Cardiac muscle cell (in vitro differentiated cells and primary cell): ENCODE data around the gene GTPBP10. TPM values are rescaled to one million over a fixed set of nuclear protein-coding genes. Genes with fewer than 3 reads are reported as not detected.
"Not testable (repeated sequence)": the region's sequence is repeated elsewhere in the genome, so short reads cannot be mapped to it uniquely, and the experiment has no call there.

Experiments
- DNase-seq, 2 donors: peaks; one replicate each; pipeline versions ENCODE4 v3.0.0 to v3.0.0-alpha.2; 2010 to 2017; ENCODE audit warnings: low read depth in 1 of 2, low spot score in 1 of 2
- H3K27ac ChIP-seq: fragments of 200-600 bp; sonication (generic); 2 replicates; pipeline ENCODE4 v1.5.1; 2016
- H3K27me3 ChIP-seq: fragments of 200-600 bp; sonication (generic); 2 replicates; pipeline ENCODE4 v1.6.0; 2016; ENCODE audit warnings: control low read depth
- H3K36me3 ChIP-seq: fragments of 200-600 bp; sonication (generic); 2 replicates; pipeline ENCODE4 v1.5.1; 2016; ENCODE audit warnings: control low read depth
- H3K4me1 ChIP-seq: fragments of 200-600 bp; sonication (generic); 2 replicates; pipeline ENCODE4 v1.8.1; 2017; ENCODE audit warnings: low read depth, mild to moderate bottlenecking, mixed run types
- H3K4me3 ChIP-seq: fragments of 200-600 bp; sonication (generic); 2 replicates; pipeline ENCODE4 v1.5.1; 2016; ENCODE audit warnings: mild to moderate bottlenecking
- H3K9me3 ChIP-seq: fragments of 200-600 bp; sonication (generic); 2 replicates; pipeline ENCODE4 v1.5.1; 2017; ENCODE audit warnings: low read depth, mild to moderate bottlenecking, control low read depth
- polyA plus RNA-seq: library from polyadenylated mRNA; unstranded; fragments of >200 nt; fragmentation: Nextera tagmentation; extraction: Ambion mirVana; gene quantifications from 2 replicates; pipeline ENCODE4 v1.2.1, GENCODE V29; 2016
- total RNA-seq: library from RNA; depleted of rRNA; stranded (reverse); fragments of >200 nt; gene quantifications from 2 replicates; pipeline ENCODE4 v1.2.3, GENCODE V29; 2016
- TF ChIP-seq, protein P1 (sequence below): IDR thresholded peaks from 2 replicates; pipeline ENCODE4 v1.5.1; 2012; ENCODE audit warnings: low read depth, mild to moderate bottlenecking, low read length

GTPBP10 gene
- total and polyA plus RNA-seq, 2 experiments from 2014 or later: 5.4 to 12.7 TPM

DNA sequence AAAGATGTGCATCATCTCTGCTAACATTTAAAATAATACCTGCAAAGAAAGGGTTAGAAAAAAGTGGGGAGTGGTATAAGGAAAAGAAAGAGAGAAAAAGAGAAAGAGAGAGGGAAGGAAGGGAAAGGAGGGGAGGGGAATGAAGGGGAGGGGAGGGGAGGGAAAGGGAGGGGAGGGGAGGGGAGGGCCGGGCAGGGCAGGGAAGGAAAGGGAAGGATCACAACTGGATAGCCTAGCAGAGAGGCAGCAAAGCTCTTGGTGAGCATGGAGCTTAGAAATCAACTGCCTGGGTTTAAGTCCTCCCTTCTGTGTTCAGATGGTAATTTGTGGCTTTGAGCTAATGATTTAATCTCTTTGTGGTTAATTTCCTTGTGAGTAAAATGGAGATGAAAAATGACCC is 20.0 kb upstream of the GTPBP10 start:
- no peak overlapping the region for H3K4me3 ChIP-seq
- no peaks in the 10 kb centered on the region for H3K9me3 ChIP-seq
- H3K4me1 ChIP-seq: no peaks in the 10 kb centered on the region
- H3K27me3 ChIP-seq: peaks cover 37% of the 10 kb centered on the region
- no peak overlapping the region for H3K27ac ChIP-seq
- DNase-seq: no peak
- TF ChIP-seq, protein P1, sequence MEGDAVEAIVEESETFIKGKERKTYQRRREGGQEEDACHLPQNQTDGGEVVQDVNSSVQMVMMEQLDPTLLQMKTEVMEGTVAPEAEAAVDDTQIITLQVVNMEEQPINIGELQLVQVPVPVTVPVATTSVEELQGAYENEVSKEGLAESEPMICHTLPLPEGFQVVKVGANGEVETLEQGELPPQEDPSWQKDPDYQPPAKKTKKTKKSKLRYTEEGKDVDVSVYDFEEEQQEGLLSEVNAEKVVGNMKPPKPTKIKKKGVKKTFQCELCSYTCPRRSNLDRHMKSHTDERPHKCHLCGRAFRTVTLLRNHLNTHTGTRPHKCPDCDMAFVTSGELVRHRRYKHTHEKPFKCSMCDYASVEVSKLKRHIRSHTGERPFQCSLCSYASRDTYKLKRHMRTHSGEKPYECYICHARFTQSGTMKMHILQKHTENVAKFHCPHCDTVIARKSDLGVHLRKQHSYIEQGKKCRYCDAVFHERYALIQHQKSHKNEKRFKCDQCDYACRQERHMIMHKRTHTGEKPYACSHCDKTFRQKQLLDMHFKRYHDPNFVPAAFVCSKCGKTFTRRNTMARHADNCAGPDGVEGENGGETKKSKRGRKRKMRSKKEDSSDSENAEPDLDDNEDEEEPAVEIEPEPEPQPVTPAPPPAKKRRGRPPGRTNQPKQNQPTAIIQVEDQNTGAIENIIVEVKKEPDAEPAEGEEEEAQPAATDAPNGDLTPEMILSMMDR: no peak
- H3K36me3 ChIP-seq: no peaks in the 10 kb centered on the region

DNA sequence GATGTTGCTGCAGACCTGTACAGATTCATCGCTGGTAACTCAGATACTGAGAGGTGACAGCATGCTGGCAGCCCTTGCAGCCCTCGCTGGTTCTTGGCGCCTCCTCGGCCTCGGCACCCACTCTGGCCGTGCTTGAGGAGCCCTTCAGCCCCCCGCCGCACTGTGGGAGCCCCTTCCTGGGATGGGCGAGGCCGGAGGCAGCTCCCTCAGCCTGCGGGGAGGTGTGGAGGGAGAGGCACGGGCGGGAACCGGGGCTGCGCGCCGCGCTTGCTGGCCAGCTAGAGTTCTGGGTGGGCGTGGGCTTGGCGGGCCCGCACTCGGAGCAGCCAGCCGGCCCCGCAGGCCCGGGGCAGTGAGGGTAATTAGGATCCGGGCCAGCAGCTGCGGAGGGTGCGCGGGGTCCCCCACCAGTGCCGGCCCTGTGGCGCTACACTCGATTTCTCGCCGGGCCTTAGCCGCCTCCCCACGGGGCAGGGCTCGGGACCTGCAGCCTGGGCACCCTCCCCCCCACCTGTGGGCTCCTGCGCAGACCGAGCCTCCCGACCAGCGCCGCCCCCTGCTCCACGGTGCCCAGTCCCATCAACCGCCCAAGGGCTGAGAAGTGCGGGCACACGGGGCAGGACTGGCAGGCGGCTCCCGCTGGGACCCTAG is 12.2 kb upstream of the GTPBP10 start:
- peaks cover 5% of the 10 kb centered on the region for H3K4me1 ChIP-seq
- H3K9me3 ChIP-seq: no peaks in the 10 kb centered on the region
- H3K36me3 ChIP-seq: no peaks in the 10 kb centered on the region
- no peak overlapping the region for H3K27ac ChIP-seq
- TF ChIP-seq, protein P1: no peak
- no peaks in the 10 kb centered on the region for H3K27me3 ChIP-seq
- DNase-seq: no peak
- H3K4me3 ChIP-seq: no peak overlapping the region

DNA sequence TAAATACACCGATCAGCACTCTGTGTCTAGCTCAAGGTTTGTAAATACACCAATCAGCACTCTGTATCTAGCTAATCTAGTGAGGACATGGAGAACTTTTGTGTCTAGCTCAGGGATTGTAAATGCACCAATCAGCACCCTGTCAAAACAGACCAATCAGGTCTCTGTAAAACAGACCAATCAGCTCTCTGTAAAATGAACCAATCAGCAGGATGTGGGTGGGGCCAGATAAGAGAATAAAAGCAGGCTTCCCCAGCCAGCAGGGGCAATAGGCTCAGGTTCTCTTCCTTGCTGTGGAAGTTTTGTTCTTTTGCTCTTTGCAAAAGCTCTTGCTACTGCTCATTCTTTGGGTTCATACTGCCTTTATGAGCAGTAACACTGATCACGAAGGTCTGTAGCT is 11.6 kb upstream of the GTPBP10 start:
- not testable (repeated sequence) for H3K4me3 ChIP-seq, DNase-seq, H3K9me3 ChIP-seq, H3K4me1 ChIP-seq, H3K27ac ChIP-seq, H3K36me3 ChIP-seq, H3K27me3 ChIP-seq

DNA sequence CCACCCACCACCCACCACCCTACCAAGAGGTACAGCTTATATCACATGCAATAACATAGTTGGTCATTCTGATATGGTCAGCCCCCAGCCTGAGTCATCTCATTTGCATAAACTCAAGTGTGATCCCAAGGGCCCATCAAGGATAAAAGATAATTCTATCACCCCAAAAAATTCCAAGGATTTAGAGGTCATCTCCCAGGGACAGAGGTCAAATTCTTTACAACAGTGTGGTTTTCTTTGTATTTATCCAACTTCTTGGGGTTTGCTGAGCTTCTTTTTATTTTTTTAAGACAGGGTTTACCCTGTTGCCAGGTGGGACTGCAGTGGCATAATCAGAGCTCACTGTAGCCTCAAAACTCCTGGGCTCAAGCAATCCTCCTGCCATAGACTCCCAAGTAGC is 9.4 kb upstream of the GTPBP10 start:
- Histone ChIP-seq H3K9me3 (no peaks in the 10 kb centered on the region), H3K27me3 (no peaks in the 10 kb centered on the region), H3K4me1 (peaks cover 5% of the 10 kb centered on the region), H3K27ac (no peak overlapping the region), H3K36me3 (no peaks in the 10 kb centered on the region), H3K4me3 (no peak overlapping the region)
- TF ChIP-seq, protein P1: no peak
- DNase-seq: peak in 1 of 2 donors; percentile 33

DNA sequence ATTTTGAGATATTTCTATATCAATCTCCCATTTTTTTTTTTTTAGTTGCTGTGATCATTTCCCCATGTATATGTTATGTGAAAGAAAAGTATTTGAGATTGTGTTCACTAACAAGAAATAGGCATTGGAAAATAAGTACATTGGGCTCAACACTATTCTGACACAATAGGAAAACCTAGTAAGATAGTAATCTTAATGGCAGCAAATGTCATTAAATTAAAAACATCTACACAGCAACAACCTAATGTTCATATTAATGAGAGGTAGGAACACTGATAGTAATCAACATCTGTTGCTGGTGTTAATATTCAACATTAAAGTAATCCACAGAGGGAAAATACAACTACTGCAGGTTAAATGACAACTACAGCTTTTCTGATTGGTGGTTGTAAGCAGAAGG is 1.5 kb upstream of the GTPBP10 start:
- no peaks in the 10 kb centered on the region for H3K9me3 ChIP-seq
- peaks cover 5% of the 10 kb centered on the region for H3K4me1 ChIP-seq
- TF ChIP-seq, protein P1: no peak
- DNase-seq: no peak
- no peaks in the 10 kb centered on the region for H3K36me3 ChIP-seq
- H3K27ac ChIP-seq: no peak overlapping the region
- no peaks in the 10 kb centered on the region for H3K27me3 ChIP-seq
- H3K4me3 ChIP-seq: no peak overlapping the region

DNA sequence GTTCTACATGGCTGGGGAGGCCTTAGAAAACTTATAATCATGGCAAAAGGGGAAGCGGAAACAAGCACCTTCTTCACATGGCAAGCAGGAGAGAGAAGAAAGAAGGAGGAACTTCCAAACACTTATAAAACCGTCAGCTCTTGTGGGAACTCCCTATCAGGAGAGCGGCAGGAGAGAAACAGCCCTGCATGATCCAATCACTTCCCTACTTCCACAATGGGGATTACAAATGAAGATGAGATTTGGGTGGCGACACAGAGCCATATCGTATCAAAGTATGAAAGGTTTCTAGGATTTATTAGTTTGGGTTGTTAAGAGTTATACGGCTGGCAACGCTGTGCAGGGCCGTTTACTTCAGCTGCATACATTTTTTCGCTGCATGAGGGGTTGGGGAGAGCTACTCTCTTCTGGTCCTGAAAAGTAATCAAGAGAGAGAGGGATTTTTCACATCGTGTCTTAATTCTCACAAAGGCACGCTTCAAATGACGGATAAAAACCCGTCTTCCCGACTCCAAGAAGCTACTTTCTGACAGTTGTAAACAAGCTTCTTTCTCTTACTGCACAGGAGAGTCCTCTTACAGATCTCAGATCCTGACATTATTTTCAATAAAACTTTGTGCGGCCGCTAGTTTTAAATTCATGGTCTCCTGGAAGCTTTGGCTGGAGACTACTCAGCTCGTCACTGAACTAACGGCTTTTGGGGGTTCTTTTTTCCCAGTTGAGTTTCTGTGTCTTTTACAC is 751 bp upstream of the GTPBP10 start:
- H3K27me3 ChIP-seq: no peaks in the 10 kb centered on the region
- TF ChIP-seq, protein P1: no peak
- peak overlapping the region; percentile 86 for H3K4me3 ChIP-seq
- DNase-seq: peak; percentile 40 to 64
- H3K27ac ChIP-seq: peak overlapping the region; percentile 94
- no peaks in the 10 kb centered on the region for H3K9me3 ChIP-seq
- H3K36me3 ChIP-seq: no peaks in the 10 kb centered on the region
- H3K4me1 ChIP-seq: peaks cover 5% of the 10 kb centered on the region
